DMS114 treated with DMSO at 0.1 percent for 48 hours (cell line): ENCODE data around the gene ZNF343.
"Not testable (repeated sequence)": the region's sequence is repeated elsewhere in the genome, so short reads cannot be mapped to it uniquely, and the experiment has no call there.

Experiments used
- DNase-seq: peaks from one replicate; lab custom pipeline; 2025; ENCODE audit not compliant: unreplicated experiment; lab: John Stamatoyannopoulos, UW

Gene ZNF343

DNA sequence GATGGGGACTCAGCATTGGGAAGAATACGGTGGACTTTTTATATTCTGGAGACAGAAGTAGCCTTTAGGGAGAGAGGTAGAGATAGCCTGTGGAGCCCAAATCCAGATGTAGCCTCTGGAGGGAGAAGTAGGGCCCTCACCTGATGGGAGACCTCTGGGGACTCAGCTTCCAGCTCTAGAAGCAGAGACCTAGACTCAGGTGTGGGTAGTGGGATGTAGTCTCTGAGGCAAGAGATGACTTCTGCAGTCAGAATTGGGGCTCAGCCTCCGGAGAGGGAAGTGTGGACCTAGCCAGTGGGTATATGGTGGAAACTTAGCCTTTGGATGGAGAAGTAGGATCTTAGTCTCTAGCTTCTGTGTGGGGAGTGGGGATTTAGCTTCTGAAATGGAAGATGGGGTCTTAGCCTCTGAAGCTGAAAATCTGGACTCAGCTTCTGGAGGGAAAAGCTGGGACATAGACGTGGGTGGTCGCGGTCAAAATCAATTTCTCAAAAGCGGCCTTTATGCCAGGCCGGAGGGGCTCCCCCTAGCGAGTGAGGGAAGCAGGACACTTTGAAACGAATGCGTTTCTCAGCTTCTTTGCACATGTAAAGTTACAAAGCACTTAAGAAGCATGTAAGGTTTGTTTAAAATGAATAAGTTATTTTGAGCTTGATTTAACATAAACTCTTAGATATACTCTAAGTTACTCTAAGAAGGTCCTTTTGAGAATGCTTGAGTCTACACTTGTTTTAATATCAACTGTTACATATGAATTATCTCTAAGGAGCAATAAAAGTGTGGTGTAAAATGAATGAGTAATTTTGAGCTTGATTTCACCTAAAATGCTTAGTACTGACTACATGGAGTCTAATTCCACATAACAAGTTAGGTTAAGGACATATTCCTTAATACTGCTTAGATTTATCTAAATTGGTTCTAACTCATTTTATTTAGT lies 12.9 kb upstream of the ZNF343 start:
- DNase-seq = peak; percentile 7

DNA sequence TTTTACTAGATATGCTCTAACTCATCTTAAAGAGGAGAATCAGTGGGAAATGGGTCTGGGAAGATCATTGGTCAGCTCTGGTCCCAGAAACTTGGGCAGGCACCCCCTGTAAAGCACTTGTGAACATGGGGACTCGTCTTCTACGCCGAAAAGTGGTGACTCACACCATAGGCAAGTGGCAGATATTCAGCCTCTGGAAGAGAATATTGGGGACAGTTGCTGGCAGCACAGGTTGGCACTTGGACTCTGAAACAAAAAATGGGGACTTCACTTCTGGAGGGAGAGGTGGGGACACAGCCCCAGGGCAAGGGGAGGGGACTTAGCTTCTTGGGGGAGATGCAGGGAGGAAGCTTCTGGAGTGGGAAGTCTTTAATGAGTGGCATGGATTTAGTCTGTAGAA lies 11.9 kb upstream of the ZNF343 start:
- DNase-seq = no peak

DNA sequence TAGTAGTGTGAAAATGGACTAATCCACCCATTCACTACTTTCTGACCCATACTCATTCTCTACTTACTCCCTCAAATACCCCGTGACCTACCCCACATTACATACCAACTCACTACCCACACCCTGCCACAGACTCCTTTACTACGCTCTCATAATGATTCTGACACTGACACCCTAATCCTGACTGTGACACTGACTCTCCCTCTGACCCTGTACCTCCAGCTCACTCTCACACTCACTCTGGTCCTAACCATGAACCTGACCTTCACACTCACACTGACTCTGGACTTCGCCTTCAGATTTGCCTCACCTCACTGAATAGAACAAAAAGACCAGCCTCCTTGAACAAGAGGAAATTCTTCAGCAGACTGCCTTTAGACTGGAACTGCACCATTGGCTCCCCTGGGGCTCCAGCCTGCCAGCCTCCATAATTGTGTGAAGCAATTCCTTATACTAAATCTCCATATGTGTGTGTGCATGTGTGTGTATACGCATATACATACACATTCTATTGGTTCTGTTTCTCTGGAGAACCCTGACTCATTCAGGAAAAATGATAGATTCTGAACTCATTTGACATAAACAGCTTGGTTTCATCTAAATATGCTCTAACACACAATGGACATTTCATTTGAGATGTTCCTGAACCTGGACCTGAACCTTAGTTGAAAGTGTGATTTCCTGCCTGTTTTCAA lies 10.5 kb upstream of the ZNF343 start:
- DNase-seq = no peak

DNA sequence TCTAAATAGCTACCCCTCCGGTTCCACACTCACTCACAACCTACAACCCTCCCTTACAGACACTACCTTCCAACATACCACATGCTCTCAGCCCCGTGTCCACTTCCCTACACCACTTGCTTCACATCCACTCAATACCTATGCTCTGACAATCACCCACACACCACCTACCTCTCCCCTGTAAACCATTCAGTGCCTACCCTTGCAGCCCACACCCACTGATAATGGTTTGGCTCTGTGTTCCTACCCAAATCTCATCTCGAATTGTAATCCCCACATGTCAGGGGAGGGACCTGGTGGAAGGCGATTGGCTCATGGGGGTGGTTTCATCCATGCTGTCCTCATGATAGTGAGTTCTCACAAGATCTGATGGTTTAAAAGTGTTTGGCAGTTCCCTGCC lies 9.8 kb upstream of the ZNF343 start:
- DNase-seq = no peak

DNA sequence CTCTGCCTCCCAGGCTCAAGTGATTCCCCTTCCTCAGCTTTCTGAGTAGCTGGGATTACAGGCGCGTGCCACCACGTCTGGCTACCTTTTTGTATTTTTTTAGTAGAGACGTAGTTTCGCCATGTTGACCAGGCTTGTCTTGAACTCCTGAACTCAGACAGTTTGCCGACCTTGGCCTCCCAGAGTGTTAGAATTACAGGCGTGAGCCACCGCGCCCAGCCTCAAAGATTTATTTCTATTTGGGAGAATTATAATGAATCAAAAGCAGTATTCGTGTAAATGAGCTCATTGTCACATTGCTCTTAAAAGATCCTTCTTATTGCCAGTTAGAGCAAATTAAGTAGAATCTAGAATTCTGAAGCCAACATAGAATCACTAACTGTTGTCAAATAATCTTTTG lies 9.4 kb upstream of the ZNF343 start:
- DNase-seq = no peak

DNA sequence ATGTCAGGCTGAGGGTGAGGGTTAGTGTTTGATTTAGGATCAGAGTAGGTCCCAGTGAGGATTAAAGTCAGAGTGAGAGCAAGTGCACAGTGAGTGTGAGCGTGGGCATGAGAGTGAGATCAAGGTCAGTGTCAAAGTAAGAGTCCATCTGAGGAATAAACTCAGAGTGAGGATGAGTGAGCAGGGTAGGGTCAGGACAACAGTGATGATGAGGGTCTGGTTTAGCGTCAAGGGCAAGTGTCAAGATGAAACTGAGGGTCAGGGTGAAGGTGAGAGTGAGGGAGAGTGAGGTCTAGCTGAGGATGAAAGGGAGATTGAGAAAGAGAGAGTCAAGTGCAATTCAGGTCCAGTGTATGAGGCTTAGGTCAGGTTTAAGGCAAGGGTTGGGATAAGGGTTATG lies 7.7 kb upstream of the ZNF343 start:
- DNase-seq = no peak

DNA sequence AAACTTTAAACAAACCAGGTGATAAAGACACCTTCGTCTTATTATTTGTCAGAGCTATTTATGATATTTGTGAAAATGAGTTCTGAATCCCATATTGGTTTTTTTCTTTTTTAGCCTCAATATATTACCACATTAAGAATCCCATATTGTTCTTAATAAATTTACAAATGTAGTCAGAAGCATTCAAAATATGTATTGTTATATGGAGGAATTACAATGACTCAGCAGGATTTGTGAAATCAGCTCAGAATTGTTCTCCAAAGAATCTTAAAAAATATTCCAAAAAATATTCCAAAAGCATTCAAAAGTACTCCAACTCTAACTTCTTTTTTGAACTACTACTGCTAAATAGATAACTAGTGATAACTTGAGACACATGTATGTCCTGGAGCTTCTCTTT lies 6.5 kb upstream of the ZNF343 start:
- DNase-seq = no peak

DNA sequence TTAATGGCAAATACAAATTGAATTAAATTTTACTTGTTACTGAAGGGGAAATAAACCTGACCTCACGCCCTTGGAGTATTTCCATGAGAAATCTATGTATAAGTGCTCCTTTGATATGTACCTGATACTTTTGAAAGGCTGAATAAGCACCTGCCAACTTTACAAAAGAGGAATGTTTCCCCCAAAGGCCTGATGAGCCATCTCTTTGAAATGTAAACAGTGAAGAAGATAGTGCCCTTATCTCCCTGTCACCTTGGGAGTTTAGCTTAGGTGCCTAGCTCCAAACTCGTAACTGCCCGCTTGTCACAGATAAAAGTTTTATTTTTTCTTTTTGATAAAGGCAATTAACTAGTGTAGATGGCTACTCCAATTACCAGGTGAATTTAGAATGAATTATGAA lies 1.1 kb upstream of the ZNF343 start:
- DNase-seq = no peak

DNA sequence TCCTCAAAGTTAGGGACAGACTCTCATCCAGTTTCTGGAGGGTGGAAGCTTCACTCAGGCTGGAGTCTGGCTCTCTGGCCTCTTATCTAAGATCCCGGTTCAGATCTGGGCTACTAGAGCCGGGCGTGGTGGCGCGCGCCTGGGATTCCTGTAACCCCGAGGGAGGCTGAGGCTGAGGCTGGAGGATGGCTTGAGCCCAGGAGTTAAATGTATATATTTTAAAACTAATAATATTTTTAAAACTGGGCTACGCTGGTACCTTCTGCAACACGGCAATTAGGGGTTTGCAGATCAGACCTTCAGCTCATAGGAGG lies 710 bp upstream of the ZNF343 start:
- DNase-seq = no peak

DNA sequence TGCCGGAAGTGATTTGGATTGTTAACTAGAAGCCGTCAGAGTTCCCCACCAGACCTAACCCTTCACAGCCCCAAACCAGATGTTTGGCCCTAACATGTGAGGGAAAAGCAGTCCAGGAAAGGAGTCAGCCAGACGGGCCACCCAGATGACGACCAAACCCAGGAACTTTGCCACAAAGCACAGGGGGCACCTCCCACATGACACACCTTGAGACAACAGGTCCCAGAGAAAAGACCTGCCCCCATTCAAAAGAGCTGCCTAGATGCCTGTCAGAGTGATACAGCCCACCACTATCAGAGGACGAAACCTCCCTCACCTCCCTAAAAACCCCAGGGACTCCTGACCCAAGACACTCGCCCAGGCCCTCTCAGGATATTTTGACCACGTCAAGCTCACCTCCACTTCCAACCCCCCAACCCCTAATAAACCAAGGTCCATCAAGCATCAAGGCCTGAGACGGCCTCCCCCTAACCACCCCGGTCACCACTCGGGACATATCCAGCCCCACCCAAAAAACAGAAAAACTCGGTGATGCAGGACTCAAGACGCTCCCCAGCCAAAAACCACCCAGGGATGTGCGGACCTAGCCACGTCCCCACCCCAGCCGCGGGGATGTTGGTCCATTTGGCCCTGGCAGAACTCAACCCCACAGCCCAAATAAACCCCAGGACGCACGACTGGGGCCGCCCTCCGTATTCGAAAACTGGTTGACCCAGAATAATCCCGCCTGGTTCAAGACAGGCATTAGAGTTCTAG lies 662 bp downstream of the ZNF343 start:
- no peak for DNase-seq

DNA sequence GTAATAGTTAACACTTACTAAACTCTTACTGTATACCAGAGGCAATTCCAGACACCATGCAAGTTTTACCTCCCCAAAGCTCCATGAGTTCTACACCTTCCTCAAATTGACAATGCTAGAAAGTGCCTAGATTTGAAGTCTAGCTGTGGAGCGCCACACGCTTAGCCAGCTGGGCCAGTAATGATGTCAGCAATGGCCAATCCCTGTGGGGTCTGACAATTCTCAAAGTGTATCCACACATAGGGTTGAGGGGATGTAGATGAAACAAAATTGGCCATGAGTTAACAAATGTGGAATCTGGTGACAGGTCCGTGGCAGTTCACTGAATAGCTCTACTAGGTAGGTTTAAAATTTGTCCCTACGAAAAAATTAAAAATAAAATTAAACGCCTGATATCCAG lies 1.3 kb downstream of the ZNF343 start:
- DNase-seq = no peak

DNA sequence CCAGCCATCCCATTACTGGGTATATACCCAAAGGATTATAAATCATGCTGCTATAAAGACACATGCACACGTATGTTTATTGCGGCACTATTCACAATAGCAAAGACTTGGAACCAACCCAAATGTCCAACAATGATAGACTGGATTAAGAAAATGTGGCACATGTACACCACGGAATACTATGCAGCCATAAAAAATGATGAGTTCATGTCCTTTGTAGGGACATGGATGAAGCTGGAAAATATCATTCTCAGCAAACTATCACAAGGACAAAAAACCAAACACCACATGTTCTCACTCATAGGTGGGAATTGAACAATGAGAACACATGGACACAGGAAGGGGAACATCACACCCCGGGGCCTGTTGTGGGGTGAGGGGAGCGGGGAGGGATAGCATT lies 2.3 kb downstream of the ZNF343 start:
- not testable (repeated sequence) for DNase-seq

DNA sequence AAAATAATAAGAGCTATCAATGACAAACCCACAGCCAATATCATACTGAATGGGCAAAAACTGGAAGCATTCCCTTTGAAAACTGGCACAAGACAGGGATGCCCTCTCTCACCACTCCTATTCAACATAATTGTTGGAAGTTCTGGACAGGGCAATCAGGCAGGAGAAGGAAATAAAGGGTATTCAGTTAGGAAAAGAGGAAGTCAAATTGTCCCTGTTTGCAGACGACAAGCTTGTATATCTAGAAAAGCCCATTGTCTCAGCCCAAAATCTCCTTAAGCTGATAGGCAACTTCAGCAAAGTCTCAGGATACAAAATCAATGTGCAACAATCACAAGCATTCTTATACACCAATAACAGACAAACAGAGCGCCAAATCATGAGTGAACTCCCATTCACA lies 3.9 kb downstream of the ZNF343 start:
- not testable (repeated sequence) for DNase-seq

DNA sequence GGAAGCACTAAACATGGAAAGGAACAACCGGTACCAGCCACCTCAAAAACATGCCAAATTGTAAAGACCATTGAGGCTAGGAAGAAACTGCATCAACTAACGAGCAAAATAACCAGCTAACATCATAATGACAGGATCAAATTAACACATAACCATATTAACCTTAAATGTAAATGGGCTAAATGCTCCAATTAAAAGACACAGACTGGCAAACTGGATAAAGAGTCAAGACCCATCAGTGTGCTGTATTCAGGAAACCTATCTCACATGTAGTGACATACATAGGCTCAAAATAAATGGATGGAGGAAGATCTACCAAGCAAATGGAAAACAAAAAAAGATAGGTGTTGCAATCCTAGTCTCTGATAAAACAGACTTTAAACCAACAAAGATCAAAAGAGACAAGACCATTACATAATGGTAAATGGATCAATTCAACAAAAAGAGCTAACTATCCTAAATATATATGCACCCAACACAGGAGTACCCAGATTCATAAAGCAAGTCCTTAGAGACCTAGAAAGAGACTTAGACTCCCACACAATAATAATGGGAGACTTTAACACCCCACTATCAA lies 5.8 kb downstream of the ZNF343 start:
- not testable (repeated sequence) for DNase-seq

DNA sequence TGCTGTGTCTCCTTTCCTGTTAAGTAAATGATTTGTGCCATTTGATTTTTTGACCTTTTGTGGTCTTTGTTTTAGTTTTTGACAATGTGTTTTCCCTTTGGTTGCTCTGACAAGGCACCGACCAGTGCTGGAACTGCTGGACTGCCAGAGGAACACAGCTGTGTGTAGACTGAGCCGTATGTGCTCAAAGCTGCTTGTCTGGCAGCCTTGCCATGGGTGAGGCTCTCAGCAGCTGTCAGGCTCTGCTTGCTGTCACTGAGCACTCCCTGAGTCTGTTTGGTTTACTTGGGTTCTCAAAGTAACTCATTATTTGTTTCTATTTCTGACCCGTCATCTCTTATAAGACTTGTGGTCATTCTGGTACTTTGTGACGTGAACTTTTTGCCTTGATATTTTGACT lies 23.1 kb downstream of the ZNF343 start:
- no peak for DNase-seq

DNA sequence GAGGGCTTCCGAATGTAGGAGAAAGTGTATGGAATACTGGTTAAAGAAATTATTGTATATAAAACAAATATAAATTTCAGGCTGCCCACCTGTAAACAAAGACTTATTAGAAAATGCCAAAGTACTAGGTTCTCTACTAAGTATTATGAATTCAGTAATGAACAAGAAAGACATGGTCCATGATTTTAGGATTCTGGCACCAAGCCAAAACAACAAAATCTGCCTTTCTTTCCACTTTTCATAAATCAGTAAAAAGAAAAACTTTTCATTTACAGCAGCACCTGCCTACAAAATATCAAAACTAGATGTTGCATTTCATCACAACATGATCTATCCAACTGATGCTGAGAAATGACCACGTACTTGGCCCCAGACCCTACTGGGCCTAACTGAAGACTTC lies 23.6 kb downstream of the ZNF343 start:
- no peak for DNase-seq

DNA sequence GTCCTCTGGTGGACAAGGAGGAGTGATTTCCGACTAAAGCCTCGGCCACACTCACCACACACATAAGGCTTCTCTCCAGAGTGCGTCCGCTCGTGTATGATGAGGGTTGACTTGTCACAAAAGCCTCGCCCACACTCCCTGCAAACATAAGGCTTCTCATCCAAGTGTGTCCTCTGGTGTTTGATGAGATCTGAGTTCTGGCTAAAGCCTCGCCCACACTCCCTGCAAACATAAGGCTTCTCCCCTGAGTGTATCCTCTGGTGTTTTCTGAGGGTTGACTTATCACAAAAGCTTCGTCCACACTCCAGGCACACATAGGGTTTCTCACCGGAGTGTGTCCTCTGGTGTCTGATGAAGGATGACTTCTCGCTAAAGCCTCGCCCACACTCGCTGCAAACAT lies 25.2 kb downstream of the ZNF343 start:
- DNase-seq = no peak

DNA sequence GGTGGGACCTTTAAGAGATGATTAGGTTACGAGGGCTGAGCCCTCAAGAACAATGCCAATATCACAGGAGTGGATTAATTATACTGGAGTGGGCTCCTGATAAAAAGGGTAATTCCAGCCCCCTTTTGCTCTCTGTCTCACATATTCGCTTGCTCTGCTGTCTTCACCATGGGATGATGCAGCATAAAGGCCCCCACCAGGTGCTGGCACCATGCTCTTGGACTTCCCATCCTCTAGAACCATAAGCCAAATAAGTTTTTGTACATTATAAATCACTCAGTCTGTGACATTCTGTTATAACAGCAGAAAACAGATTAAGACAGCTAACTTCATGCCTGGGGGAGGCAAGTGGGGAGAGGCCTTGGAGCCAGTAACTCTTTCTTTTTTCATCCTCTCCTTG lies 28.3 kb downstream of the ZNF343 start:
- no peak for DNase-seq

DNA sequence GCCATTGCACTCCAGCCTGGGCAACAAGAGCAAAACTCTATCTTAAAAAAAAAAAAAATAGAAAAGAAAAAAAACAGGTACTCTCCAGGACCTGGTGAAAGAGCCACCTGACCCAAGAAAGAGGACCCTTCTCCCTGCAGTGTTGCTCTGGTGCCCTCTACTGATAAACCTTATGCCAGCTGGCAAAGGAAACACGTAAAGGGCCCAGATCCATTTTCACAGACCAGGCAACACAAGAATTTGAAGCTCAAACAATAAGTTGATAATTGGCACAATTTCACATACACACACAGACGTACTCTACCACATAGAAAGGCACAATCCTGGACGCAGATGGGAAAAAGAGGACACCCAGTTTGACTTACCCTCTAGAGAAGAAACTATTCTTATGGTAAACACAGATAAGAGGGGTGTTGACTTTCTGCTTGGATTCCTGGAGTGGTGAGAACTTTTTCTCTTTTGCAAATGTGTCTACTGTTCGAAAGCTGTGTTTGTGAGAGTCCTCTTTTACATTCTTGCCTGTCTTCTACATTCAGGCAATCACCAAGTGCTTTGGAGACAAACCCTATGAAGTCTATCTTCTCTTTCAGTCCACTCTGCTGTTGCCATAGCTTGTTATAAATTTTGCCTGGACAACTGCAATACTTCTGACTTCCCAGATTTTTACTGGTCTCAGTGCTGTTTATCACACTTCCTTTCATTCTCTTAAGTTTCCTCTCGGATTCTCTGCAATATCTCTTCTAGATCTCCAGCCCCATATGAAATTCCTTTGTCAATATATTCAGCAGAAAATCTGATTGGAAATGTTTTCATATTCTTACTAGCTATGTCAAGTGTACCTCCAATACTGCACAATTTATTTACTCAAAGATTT lies 31.7 kb downstream of the ZNF343 start:
- no peak for DNase-seq

DNA sequence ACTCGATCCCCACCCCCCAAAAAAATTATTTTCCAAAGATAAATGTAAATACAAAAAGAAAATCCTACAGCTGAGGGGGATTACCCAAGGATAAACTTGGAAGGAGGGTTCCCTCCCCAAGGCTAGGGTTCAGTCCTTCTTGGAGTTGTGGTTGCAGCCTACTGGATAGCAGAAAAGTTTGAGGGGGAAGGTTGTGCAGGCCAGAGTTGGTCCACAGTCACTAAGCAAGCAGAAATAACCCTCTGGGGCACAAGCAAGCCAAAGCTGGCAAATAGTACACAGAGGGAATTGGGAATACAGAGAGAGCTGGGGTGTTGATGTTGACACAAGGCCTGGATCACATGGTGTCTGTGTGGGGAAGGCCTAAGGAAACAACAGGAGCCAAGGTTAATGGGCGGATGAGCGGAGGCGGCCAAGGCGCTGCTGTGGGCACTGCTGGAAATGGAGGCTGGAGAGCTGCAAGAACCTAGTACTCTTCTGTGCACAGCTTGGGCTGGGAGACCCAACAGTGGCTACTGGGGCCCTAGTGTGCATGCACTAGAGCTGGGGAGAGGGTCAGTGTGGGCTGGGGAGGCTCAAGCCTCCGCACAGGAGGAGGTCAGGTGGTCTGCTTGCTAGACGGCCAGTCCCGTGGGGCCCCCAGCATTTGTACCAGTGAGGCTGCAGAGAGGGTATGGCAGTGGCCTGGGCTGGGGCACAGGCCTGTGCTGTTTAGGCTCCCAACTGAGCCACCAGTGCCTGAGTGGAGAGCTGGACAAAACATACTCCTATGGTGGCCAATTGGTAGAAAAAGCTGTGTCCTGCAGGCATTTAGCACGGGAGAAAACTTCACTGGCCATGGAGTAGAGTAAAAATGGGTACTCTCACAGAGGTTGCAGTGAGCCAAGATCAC lies 32.6 kb downstream of the ZNF343 start:
- DNase-seq = no peak
